GM12892 (cell line): ENCODE measurements around the gene WDR64.
"Not testable (repeated sequence)": the region's sequence is repeated elsewhere in the genome, so short reads cannot be mapped to it uniquely, and the experiment has no call there.

Experiments used
- DNase-seq: peaks from one replicate; pipeline ENCODE4 v3.0.0; 2011; ENCODE audit not compliant: insufficient read length
- FAIRE-seq: peaks from 2 replicates; lab custom pipeline; 2011; peaks lifted over from hg19 to GRCh38; lab: Jason Lieb, UNC
- POLR2A ChIP-seq: IDR thresholded peaks from 2 replicates; pipeline ENCODE4 v1.6.1; 2011; ENCODE audit warnings: low read depth, low read length, control low read depth
- POLR2AphosphoS5 ChIP-seq: IDR thresholded peaks from 2 replicates; pipeline ENCODE4 v1.6.1; 2011; ENCODE audit warnings: low read depth, low read length, control low read depth
- TAF1 ChIP-seq: IDR thresholded peaks from 2 replicates; pipeline ENCODE4 v1.6.1; 2011; ENCODE audit warnings: low read depth, mild to moderate bottlenecking, control low read depth, low read length, borderline replicate concordance

WDR64 gene

GRCh38 chr1:241642593-241642944 is 9.5 kb upstream of the WDR64 start:
- FAIRE-seq (no peak), DNase-seq (no peak)
- TF ChIP-seq POLR2AphosphoS5 (no peak), POLR2A (no peak), TAF1 (no peak)

- DNase-seq (no peak), FAIRE-seq (no peak)
- TF ChIP-seq TAF1: no peak
- no peak for TF ChIP-seq POLR2A
- TF ChIP-seq POLR2AphosphoS5: no peak
These were observed 7.8 kb upstream of the WDR64 start for GRCh38 chr1:241644259-241644658.

- no peak for FAIRE-seq
- no peak for DNase-seq
- TF ChIP-seq TAF1 (no peak), POLR2AphosphoS5 (no peak), POLR2A (no peak)
These were observed 6.9 kb upstream of the WDR64 start for GRCh38 chr1:241645199-241645598.

- FAIRE-seq: no peak
- TF ChIP-seq TAF1: no peak
- TF ChIP-seq POLR2A: no peak
- no peak for TF ChIP-seq POLR2AphosphoS5
- DNase-seq: no peak
These were observed 5.9 kb upstream of the WDR64 start for GRCh38 chr1:241646201-241646600.

GRCh38 chr1:241647658-241648057 is 4.4 kb upstream of the WDR64 start:
- TF ChIP-seq POLR2AphosphoS5 (no peak), TAF1 (no peak), POLR2A (no peak)
- DNase-seq: no peak
- no peak for FAIRE-seq

- no peak for DNase-seq
- no peak for FAIRE-seq
- no peak for TF ChIP-seq TAF1
- no peak for TF ChIP-seq POLR2AphosphoS5
- TF ChIP-seq POLR2A: no peak
These were observed 3.9 kb upstream of the WDR64 start for GRCh38 chr1:241648159-241648558.

- DNase-seq (no peak), FAIRE-seq (no peak)
- TF ChIP-seq POLR2AphosphoS5 (no peak), TAF1 (no peak), POLR2A (no peak)
These were observed 1.9 kb downstream of the WDR64 start for GRCh38 chr1:241654019-241654418.

GRCh38 chr1:241654641-241655040 is 2.6 kb downstream of the WDR64 start:
- no peak for TF ChIP-seq TAF1
- no peak for TF ChIP-seq POLR2A
- no peak for TF ChIP-seq POLR2AphosphoS5
- FAIRE-seq (no peak), DNase-seq (no peak)

- no peak for FAIRE-seq
- no peak for TF ChIP-seq POLR2A
- DNase-seq: no peak
These were observed 6.2 kb downstream of the WDR64 start for GRCh38 chr1:241658081-241658793.

- not testable (repeated sequence) for DNase-seq, FAIRE-seq
These were observed 6.9 kb downstream of the WDR64 start for GRCh38 chr1:241659016-241659415.

- no peak for TF ChIP-seq POLR2AphosphoS5
- TF ChIP-seq TAF1: no peak
- no peak for TF ChIP-seq POLR2A
- FAIRE-seq (no peak), DNase-seq (no peak)
These were observed 8.4 kb downstream of the WDR64 start for GRCh38 chr1:241660424-241660972.

GRCh38 chr1:241666419-241666818 is 14.3 kb downstream of the WDR64 start:
- FAIRE-seq (peak; percentile 42), DNase-seq (no peak)
- TF ChIP-seq TAF1: no peak
- no peak for TF ChIP-seq POLR2AphosphoS5
- TF ChIP-seq POLR2A: no peak
